CD14-positive monocyte (primary cell): ENCODE measurements around the gene PRELID3B. TPM values are rescaled to one million over a fixed set of nuclear protein-coding genes. Genes with fewer than 3 reads are reported as not detected.

Source experiments
- DNase-seq, 3 donors: peaks; one replicate each; pipeline ENCODE4 v3.0.0-alpha.2; 2011 to 2022
- H2AFZ ChIP-seq: 2 replicates; pipeline ENCODE4 v1.6.0; 2012; ENCODE audit warnings: mild to moderate bottlenecking, low read depth, low read length, inconsistent platforms; ENCODE audit not compliant: insufficient read depth, poor library complexity, severe bottlenecking
- H3K27ac ChIP-seq, 2 donors: 1 replicate in 1 of 2; 2 replicates in 1 of 2; pipeline ENCODE4 v1.5.1; 2012 to 2013; ENCODE audit warnings: low read length in 2 of 2, control low read depth in 1 of 2, inconsistent platforms in 1 of 2, low read depth in 1 of 2, mild to moderate bottlenecking in 1 of 2
- H3K27me3 ChIP-seq, 2 donors: one replicate each; pipeline versions ENCODE4 v1.6.0 to v1.6.1; 2011 to 2013; ENCODE audit warnings: low read length in 2 of 2; ENCODE audit not compliant: control insufficient read depth in 2 of 2, insufficient read depth in 2 of 2
- H3K36me3 ChIP-seq, 2 donors: replicated peaks in 1 of 2; 1 replicate in 1 of 2; 2 replicates in 1 of 2; pipeline versions ENCODE4 v1.5.1 to v1.6.1; 2012 to 2013; ENCODE audit warnings: low read length in 2 of 2, control low read depth in 1 of 2, inconsistent platforms in 1 of 2, mild to moderate bottlenecking in 1 of 2; ENCODE audit not compliant: insufficient read depth in 2 of 2, control insufficient read depth in 1 of 2
- H3K4me1 ChIP-seq, 2 donors: 1 replicate in 1 of 2; 2 replicates in 1 of 2; pipeline versions ENCODE4 v1.5.1 to v1.6.1; 2012 to 2013; ENCODE audit warnings: low read length in 2 of 2, control low read depth in 1 of 2, inconsistent platforms in 1 of 2, mild to moderate bottlenecking in 1 of 2, moderate library complexity in 1 of 2; ENCODE audit not compliant: insufficient read depth in 2 of 2, control insufficient read depth in 1 of 2
- H3K4me2 ChIP-seq: replicated peaks from 2 replicates; pipeline ENCODE3; 2012; ENCODE audit warnings: low read length, moderate library complexity, mild to moderate bottlenecking; ENCODE audit not compliant: poor library complexity, severe bottlenecking; ENCODE audit errors: extremely low read depth
- H3K4me3 ChIP-seq, 3 experiments: fragments of 200-600 bp in 1 of 3; sonication (generic) in 1 of 3; replicated peaks in 1 of 3; 1 replicate in 2 of 3; 2 replicates in 1 of 3; pipeline ENCODE4 v1.5.1; 2011 to 2013; ENCODE audit warnings: low read length in 3 of 3, mild to moderate bottlenecking in 3 of 3, control low read depth in 2 of 3, low read depth in 2 of 3, inconsistent platforms in 1 of 3, moderate library complexity in 1 of 3
- H3K79me2 ChIP-seq: 2 replicates; pipeline ENCODE4 v1.6.0; 2012; ENCODE audit warnings: mild to moderate bottlenecking, control low read depth, inconsistent platforms, low read length, moderate library complexity; ENCODE audit not compliant: insufficient read depth
- H3K9ac ChIP-seq: 2 replicates; pipeline ENCODE4 v1.6.0; 2017; ENCODE audit warnings: low read length, mild to moderate bottlenecking; ENCODE audit not compliant: insufficient read depth, poor library complexity, severe bottlenecking
- H3K9me3 ChIP-seq, 2 donors: replicated peaks in 1 of 2; 1 replicate in 1 of 2; 2 replicates in 1 of 2; pipeline versions ENCODE4 v1.5.1 to v1.6.1; 2012 to 2013; ENCODE audit warnings: low read length in 2 of 2, control low read depth in 1 of 2; ENCODE audit not compliant: control insufficient read depth in 1 of 2, insufficient read depth in 1 of 2
- H4K20me1 ChIP-seq: 2 replicates; pipeline ENCODE4 v1.6.0; 2012; ENCODE audit warnings: mild to moderate bottlenecking, low read length, control low read depth, moderate library complexity; ENCODE audit not compliant: insufficient read depth
- H3K27ac Mint-ChIP-seq, 7 donors: one replicate each; pipeline ENCODE4 v1.8.0; 2020; ENCODE audit warnings: mild to moderate bottlenecking in 7 of 7, mixed read lengths in 7 of 7, moderate library complexity in 6 of 7, inconsistent platforms in 2 of 7
- H3K27me3 Mint-ChIP-seq, 3 donors: one replicate each; pipeline ENCODE4 v1.8.0; 2021 to 2022; ENCODE audit warnings: low read depth in 3 of 3, mild to moderate bottlenecking in 3 of 3, mixed read lengths in 3 of 3, moderate library complexity in 3 of 3, inconsistent platforms in 1 of 3
- H3K36me3 Mint-ChIP-seq, 2 donors: one replicate each; pipeline ENCODE4 v1.8.0; 2020; ENCODE audit warnings: mixed read lengths in 2 of 2, inconsistent platforms in 1 of 2, mild to moderate bottlenecking in 1 of 2
- H3K4me1 Mint-ChIP-seq: one replicate; pipeline ENCODE4 v1.8.0; 2020; ENCODE audit warnings: mild to moderate bottlenecking, mixed read lengths
- H3K4me3 Mint-ChIP-seq, 2 donors: one replicate each; pipeline ENCODE4 v1.8.0; 2020; ENCODE audit warnings: mild to moderate bottlenecking in 2 of 2, mixed read lengths in 2 of 2, moderate library complexity in 1 of 2
- H3K9me3 Mint-ChIP-seq, 7 donors: one replicate each; pipeline ENCODE4 v1.8.0; 2020 to 2022; ENCODE audit warnings: mixed read lengths in 7 of 7, mild to moderate bottlenecking in 6 of 7, moderate library complexity in 6 of 7, inconsistent platforms in 2 of 7
- CTCF ChIP-seq: fragments of 200-600 bp; IDR thresholded peaks from one replicate; pipeline ENCODE4 v1.8.0; 2022; ENCODE audit warnings: antibody characterized with exemption, mild to moderate bottlenecking
- WGBS: methylation state at CpG from one replicate; pipeline ENCODE4 v1.1.5; 2013; ENCODE audit warnings: missing lambda C conversion rate; ENCODE audit not compliant: insufficient coverage; 5-methylcytosine and 5-hydroxymethylcytosine counted together
- intact Hi-C, 2 donors: fragments of 100-400 bp; cut with micrococcal nuclease; formaldehyde crosslinking; loops; one replicate each; pipeline versions ENCODE4 v1.15.0 to v1.15.1; 2023
- polyA plus RNA-seq, 3 donors: library from polyadenylated mRNA; depleted of rRNA in 1 of 3; unstranded in 2 of 3; stranded (reverse) in 1 of 3; fragments of 300-500 nt in 2 of 3; fragments of >200 nt in 1 of 3; fragmentation: Illumina TruSeq in 2 of 3; gene quantifications; 1 replicate in 2 of 3; 2 replicates in 1 of 3; pipeline ENCODE4 v1.2.3, GENCODE V29; 2012 to 2021

PRELID3B gene
- polyA plus RNA-seq, 3 donors, result 16.9 to 21.0 (median 20.1) TPM

DNA sequence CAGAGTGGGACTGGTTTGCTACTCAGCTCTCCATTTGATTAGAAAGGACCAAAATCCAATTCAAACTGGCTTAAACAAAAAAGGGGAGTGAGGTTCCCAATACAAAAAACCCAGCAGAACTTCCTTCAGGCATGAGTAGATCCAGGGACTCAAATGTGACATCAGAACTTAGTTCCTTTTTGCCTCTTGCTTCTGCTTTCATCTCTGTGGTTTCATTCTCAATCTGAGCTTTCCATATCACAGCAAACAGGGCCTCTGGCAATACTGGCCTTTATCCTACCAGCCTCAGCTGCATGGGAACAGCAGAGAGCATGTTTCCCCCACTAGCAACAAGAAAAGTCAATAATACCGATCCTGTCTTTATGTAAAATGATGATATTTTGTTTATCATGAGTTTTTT is 28.6 kb upstream of the PRELID3B start:
- Mint-ChIP-seq H3K27ac (peak overlapping the region in 4 of 7 donors; percentile 53 to 88 (median 64)), H3K4me1 (peaks cover 30% of the 10 kb centered on the region), H3K4me3 (no peak overlapping the region), H3K9me3 (no peaks in the 10 kb centered on the region), H3K36me3 (no peaks in the 10 kb centered on the region), H3K27me3 (peaks cover 24 to 26% (median 24%) of the 10 kb centered on the region in 3 donors)
- no peak overlapping the region for H2AFZ ChIP-seq
- no peak overlapping the region for H3K9ac ChIP-seq
- H3K9me3 ChIP-seq, result no peaks in the 10 kb centered on the region
- peak overlapping the region in 1 of 2 donors; percentile 33 for H3K27ac ChIP-seq
- no peak overlapping the region for H3K4me3 ChIP-seq
- no peaks in the 10 kb centered on the region for H3K36me3 ChIP-seq
- peak; percentile 49 to 77 (median 58) for DNase-seq
- no peaks in the 10 kb centered on the region for H3K79me2 ChIP-seq
- H4K20me1 ChIP-seq, result no peaks in the 10 kb centered on the region
- H3K4me2 ChIP-seq, result no peak overlapping the region
- no peak for TF ChIP-seq CTCF
- WGBS, result no CpG with 5 or more reads among the region's 1 CpG
- intact Hi-C loops, result no loop called here
- H3K4me1 ChIP-seq, result peaks cover 23 to 36% of the 10 kb centered on the region in 2 donors
- peaks cover 30 to 39% of the 10 kb centered on the region in 2 donors for H3K27me3 ChIP-seq

- DNase-seq, result peak in 2 of 3 donors; percentile 29 to 32
- Histone ChIP-seq H3K27ac (no peak overlapping the region), H3K4me3 (no peak overlapping the region), H3K27me3 (peaks cover 16 to 30% of the 10 kb centered on the region in 2 donors), H3K4me2 (no peak overlapping the region), H3K4me1 (peaks cover 23 to 36% of the 10 kb centered on the region in 2 donors), H3K36me3 (no peaks in the 10 kb centered on the region), H3K9me3 (no peaks in the 10 kb centered on the region), H3K9ac (no peak overlapping the region), H3K79me2 (no peaks in the 10 kb centered on the region), H2AFZ (no peak overlapping the region), H4K20me1 (no peaks in the 10 kb centered on the region)
- Mint-ChIP-seq H3K36me3 (no peaks in the 10 kb centered on the region), H3K4me1 (peaks cover 30% of the 10 kb centered on the region), H3K27me3 (peaks cover 12 to 18% (median 17%) of the 10 kb centered on the region in 3 donors), H3K9me3 (no peaks in the 10 kb centered on the region), H3K27ac (no peak overlapping the region), H3K4me3 (no peak overlapping the region)
- no CpG with 5 or more reads among the region's 2 CpGs for WGBS
- intact Hi-C loops, result no loop called here
- no peak for TF ChIP-seq CTCF
Measured at GRCh38 chr20:59069026-59069425, 26.4 kb upstream of the PRELID3B start.
